Left ventricle myocardium superior (tissue), 1 donor: ENCODE data around the gene IL16. TPM values are rescaled to one million over a fixed set of nuclear protein-coding genes. Genes with fewer than 3 reads are reported as not detected.

Source experiments
- total RNA-seq: library from RNA; stranded (reverse); fragmentation: NEBNext Ultra II Directional; extraction: Animal tissue kit (Norgen Biotek cat#: 25700); gene quantifications from one replicate; pipeline ENCODE4 v1.2.1, GENCODE V29; 2021
- donor health status: DM: no; HTN: yes; CAD: no; lungs with severe emphysema.

The IL16 gene
- total RNA-seq, 1 donor from 2014 or later: 5.5 TPM

Other genes starting within 250 kb of the IL16 start
- 14.4 TPM for gene MESD, start 207.1 kb upstream of the IL16 start, total RNA-seq
- gene TLNRD1, start 196.0 kb upstream of the IL16 start, total RNA-seq: 6.4 TPM
- 0.94 TPM for gene CFAP161, start 62.6 kb upstream of the IL16 start, total RNA-seq
- gene STARD5, start 127.3 kb downstream of the IL16 start, total RNA-seq: 1.8 TPM
- gene TMC3, start 177.3 kb downstream of the IL16 start, total RNA-seq: not detected